ENCODE measurements around the gene TPCN1.
A peak's percentile ranks its signal among the peaks of the same experiment; 100 is the strongest.

Gene TPCN1

DNA sequence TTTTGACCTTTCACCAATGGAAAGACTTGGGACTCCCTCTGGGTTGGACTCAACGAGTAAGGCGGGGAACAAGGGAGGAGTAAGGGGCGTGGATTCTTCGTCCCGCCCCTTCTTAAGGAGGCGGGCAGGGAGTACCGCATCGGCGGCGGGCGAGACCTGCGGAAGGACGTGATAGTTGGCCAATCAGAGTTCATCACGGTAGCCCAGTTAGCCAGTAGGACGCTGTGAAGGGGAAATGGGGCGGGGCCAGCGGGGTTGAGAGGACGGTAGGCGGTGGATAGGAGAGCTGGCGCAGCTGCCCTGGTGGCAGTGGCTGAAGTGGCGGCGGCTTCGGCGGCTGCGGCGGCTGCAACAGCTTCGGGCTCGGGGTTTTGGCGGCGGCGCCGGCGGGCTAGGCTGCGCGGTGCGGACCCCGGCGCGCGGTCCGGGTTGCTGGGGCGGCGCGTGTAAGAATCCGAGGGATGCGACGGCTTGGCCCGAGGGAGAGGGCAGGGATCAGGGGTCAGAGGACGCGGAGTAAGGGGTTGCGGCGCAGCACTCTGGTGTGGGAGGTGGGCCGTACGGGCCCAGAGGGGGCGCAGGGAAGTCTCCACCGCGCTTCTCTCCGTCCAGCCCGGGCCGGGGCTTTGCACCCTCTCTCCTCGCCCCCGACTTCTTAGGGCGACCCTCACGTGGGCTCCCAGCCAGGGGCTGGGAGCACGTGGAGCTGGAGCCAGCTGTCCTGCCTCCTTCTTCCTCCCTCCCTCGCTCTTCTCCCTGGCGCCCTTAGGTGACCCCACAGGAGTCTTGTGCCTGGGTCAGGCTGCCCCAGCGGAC is at the start of gene TPCN1:
TPCN1 (plus strand) TSS at position 284 of the 816 bp plus-strand sequence. CDS start 5,389 bp downstream, outside the sequence.
- Histone ChIP-seq H3K27me3 (ENCODE audit: low read length) (no peaks in the 10 kb centered on the region), H3K4me3 (ENCODE audit: insufficient read depth, low read length, poor library complexity, severe bottlenecking) (peak within 1 kb of the TSS; percentile 81), H3K36me3 (ENCODE audit: low read length) (no peaks in the 10 kb centered on the region), H3K79me2 (ENCODE audit: insufficient read depth, low read length) (peaks cover 33% of the 10 kb centered on the region), H3K9ac (ENCODE audit: low read length) (peak within 1 kb of the TSS; percentile 97), H3K9me2 (replicated peaks; ENCODE audit: insufficient read depth, low read length) (no peaks in the 10 kb centered on the region), H3K4me2 (ENCODE audit: low read depth, low read length, poor library complexity, severe bottlenecking) (peak within 1 kb of the TSS; percentile 86), H4K20me1 (ENCODE audit: low read depth, low read length) (no peaks in the 10 kb centered on the region), H3K9me3 (ENCODE audit: insufficient read depth, low read length) (no peaks in the 10 kb centered on the region), H3F3A (ENCODE audit: insufficient read depth) (peaks cover 56% of the 10 kb centered on the region), H3K27ac (ENCODE audit: low read depth, low read length) (peak within 1 kb of the TSS; percentile 86), H2AFZ (ENCODE audit: low read depth, low read length, severe bottlenecking) (no peak within 1 kb of the TSS)
- TF ChIP-seq, protein P1, sequence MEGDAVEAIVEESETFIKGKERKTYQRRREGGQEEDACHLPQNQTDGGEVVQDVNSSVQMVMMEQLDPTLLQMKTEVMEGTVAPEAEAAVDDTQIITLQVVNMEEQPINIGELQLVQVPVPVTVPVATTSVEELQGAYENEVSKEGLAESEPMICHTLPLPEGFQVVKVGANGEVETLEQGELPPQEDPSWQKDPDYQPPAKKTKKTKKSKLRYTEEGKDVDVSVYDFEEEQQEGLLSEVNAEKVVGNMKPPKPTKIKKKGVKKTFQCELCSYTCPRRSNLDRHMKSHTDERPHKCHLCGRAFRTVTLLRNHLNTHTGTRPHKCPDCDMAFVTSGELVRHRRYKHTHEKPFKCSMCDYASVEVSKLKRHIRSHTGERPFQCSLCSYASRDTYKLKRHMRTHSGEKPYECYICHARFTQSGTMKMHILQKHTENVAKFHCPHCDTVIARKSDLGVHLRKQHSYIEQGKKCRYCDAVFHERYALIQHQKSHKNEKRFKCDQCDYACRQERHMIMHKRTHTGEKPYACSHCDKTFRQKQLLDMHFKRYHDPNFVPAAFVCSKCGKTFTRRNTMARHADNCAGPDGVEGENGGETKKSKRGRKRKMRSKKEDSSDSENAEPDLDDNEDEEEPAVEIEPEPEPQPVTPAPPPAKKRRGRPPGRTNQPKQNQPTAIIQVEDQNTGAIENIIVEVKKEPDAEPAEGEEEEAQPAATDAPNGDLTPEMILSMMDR (IDR thresholded peaks at IDR 0.05; ENCODE audit: insufficient read depth, low read length, poor library complexity, severe bottlenecking) = no peak
- TF ChIP-seq EZH2phosphoT487 (conservative IDR thresholded peaks at IDR 0.05; ENCODE audit: low read length) = no peak

DNA sequence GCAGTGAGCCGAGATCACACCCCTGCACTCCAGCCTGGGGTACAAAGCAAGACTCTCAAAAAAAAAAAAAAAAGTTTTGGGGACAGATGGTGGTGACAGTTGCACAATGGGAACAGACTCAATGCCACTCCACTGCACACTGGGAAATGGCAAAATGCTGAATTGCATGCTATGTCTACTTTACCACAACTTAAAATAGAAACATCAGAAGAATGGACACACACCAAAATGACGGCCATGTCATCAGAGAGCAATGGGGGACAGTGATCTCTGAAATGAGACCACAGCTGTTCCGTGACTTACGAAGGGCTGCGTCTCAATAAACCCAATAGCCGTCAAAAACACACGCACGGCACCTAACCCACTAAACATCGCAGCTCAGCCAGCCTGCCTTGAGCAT is 49.7 kb upstream of the TPCN1 start:
- TF ChIP-seq, protein P1 (IDR thresholded peaks at IDR 0.05; ENCODE audit: insufficient read depth, low read length, poor library complexity, severe bottlenecking) = no peak
- TF ChIP-seq EZH2phosphoT487 (conservative IDR thresholded peaks at IDR 0.05; ENCODE audit: low read length) = no peak
- Histone ChIP-seq H3K27me3 (ENCODE audit: low read length) (no peaks in the 10 kb centered on the region), H3K4me2 (ENCODE audit: low read depth, low read length, poor library complexity, severe bottlenecking) (peak overlapping the region; percentile 21), H4K20me1 (ENCODE audit: low read depth, low read length) (no peaks in the 10 kb centered on the region), H3K36me3 (ENCODE audit: low read length) (peaks cover 11% of the 10 kb centered on the region), H2AFZ (ENCODE audit: low read depth, low read length, severe bottlenecking) (no peak overlapping the region), H3K9ac (ENCODE audit: low read length) (0 out of 2 replicates have a peak overlapping the region, but pooled peaks have one; percentile 18), H3K9me2 (replicated peaks; ENCODE audit: insufficient read depth, low read length) (no peaks in the 10 kb centered on the region), H3K79me2 (ENCODE audit: insufficient read depth, low read length) (no peaks in the 10 kb centered on the region), H3K27ac (ENCODE audit: low read depth, low read length) (peak overlapping the region; percentile 93), H3K4me3 (ENCODE audit: insufficient read depth, low read length, poor library complexity, severe bottlenecking) (no peak overlapping the region), H3F3A (ENCODE audit: insufficient read depth) (peaks cover 21% of the 10 kb centered on the region), H3K9me3 (ENCODE audit: insufficient read depth, low read length) (no peaks in the 10 kb centered on the region)

DNA sequence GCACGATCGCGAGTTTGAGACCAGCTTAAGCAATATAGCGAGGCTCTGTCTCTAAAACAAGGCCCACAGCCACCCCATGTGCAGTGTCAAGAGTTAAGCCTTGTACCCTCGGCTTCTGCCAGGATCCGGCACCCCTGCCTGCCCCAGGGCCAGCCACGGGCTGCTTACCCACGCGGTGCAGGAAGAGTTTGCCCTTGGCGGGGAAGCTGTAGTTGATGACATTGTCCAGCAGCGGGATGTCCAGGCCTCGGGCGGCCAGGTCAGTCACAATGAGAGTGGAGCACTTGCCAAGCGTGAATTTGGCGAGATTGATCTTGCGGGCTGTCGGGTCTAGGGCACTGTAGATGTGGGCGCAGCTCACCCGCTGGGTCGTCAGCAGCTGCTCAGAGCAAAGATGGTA is 49.1 kb upstream of the TPCN1 start:
- H3K27ac ChIP-seq (ENCODE audit: low read depth, low read length) = peak overlapping the region; percentile 93
- H3K79me2 ChIP-seq (ENCODE audit: insufficient read depth, low read length) = no peaks in the 10 kb centered on the region
- no peak overlapping the region for H3K4me3 ChIP-seq (ENCODE audit: insufficient read depth, low read length, poor library complexity, severe bottlenecking)
- no peak for TF ChIP-seq EZH2phosphoT487 (conservative IDR thresholded peaks at IDR 0.05; ENCODE audit: low read length)
- TF ChIP-seq, protein P1 (IDR thresholded peaks at IDR 0.05; ENCODE audit: insufficient read depth, low read length, poor library complexity, severe bottlenecking) = no peak
- peaks cover 23% of the 10 kb centered on the region for H3F3A ChIP-seq (ENCODE audit: insufficient read depth)
- H4K20me1 ChIP-seq (ENCODE audit: low read depth, low read length) = no peaks in the 10 kb centered on the region
- H3K9ac ChIP-seq (ENCODE audit: low read length) = peak overlapping the region; percentile 36; the same call in 1 of the 2 replicates
- no peaks in the 10 kb centered on the region for H3K9me3 ChIP-seq (ENCODE audit: insufficient read depth, low read length)
- H3K4me2 ChIP-seq (ENCODE audit: low read depth, low read length, poor library complexity, severe bottlenecking) = peak overlapping the region; percentile 52
- H3K36me3 ChIP-seq (ENCODE audit: low read length) = peaks cover 18% of the 10 kb centered on the region
- H2AFZ ChIP-seq (ENCODE audit: low read depth, low read length, severe bottlenecking) = no peak overlapping the region
- H3K9me2 ChIP-seq (replicated peaks; ENCODE audit: insufficient read depth, low read length) = no peaks in the 10 kb centered on the region
- no peaks in the 10 kb centered on the region for H3K27me3 ChIP-seq (ENCODE audit: low read length)
